ENCODE measurements around the gene RAB34.

Gene RAB34

DNA sequence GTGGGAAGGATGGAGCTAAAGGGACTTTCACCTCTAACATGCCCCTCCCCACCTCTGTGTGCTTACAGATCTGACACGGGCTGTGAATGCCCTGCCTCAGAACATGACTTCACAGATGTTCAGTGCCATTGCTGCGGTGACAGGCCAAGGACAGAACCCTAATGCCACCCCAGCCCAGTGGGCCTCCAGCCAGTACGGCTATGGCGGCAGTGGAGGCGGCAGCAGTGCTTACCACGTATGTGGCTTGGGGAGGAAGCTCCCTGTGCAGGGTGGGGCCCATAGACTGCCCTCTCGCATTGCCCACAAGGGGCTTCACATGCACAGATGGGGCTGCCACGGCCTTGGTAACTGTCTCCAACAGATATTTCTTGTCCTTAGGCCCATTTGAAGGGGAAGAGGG, 17.4 kb downstream of the RAB34 start:
- no peak overlapping the region for H3K4me3 ChIP-seq (ENCODE audit: control insufficient read depth, low read depth, low read length)
- TF ChIP-seq CTCF (conservative IDR thresholded peaks at IDR 0.05; ENCODE audit: control insufficient read depth, insufficient read depth, low read depth, low read length): no peak
- DNase-seq (ENCODE audit: low read depth): no peak

DNA sequence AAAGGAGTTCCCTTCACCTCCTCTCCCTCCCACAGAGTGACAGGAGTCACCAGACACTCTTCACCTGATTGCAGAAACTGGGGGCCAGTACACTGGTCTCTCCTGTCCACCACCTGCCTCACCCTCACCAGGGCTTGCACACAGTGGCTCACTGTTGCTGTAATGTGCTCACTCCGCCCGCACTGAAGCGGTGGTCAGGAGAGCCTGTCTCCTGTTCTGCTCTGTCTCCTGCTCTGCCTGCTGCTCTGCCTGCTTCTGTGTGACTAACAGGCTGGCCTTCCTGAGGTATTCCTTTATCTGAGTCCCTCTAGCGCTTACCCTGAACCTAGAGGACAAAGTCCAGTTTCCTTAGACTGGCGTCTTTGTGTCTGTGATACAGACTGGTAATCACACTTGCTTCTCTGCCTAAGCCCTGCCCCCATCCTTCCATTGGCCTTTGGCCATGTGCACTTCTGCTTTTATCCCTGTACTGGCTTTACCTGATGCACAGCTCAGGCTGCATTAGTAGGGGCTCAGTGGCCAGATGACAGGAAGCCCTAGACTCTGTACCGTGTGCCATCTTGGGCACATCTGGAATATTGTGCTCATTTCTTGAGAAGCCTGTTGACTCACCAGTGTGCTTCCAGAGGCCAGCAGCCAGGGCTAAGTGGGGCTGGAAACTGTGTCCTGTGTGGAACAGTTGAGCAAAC, 19.3 kb downstream of the RAB34 start:
- DNase-seq (ENCODE audit: low read depth): peak; percentile 37
- H3K4me3 ChIP-seq (ENCODE audit: control insufficient read depth, low read depth, low read length): no peak overlapping the region
- no peak for TF ChIP-seq CTCF (conservative IDR thresholded peaks at IDR 0.05; ENCODE audit: control insufficient read depth, insufficient read depth, low read depth, low read length)

DNA sequence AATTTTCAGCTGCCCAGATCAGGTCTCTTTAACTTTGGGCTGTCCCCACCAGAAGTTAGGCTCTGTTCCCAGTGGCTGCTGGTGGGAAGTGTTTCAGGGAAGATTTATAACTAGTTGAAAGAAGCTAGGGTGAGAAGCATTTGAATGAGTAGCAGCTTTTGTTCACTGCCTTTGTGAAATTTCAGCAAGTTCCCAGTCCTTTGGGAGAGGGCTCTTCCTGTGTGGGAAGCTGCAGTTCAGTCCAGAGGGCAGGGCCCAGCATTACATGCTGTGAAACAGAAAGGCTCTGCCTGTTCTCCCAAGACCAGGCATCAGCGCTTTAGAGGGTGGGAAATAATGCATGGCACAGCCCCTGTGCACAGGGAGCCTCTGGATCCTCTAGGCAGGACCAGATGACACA, 23.8 kb downstream of the RAB34 start:
- DNase-seq (ENCODE audit: low read depth): no peak
- TF ChIP-seq CTCF (conservative IDR thresholded peaks at IDR 0.05; ENCODE audit: control insufficient read depth, insufficient read depth, low read depth, low read length): no peak
- no peak overlapping the region for H3K4me3 ChIP-seq (ENCODE audit: control insufficient read depth, low read depth, low read length)

GRCh38 chr17:28689011-28689410, 28.7 kb downstream of the RAB34 start:
- no peak overlapping the region for H3K4me3 ChIP-seq (ENCODE audit: control insufficient read depth, low read depth, low read length)
- no peak for TF ChIP-seq CTCF (conservative IDR thresholded peaks at IDR 0.05; ENCODE audit: control insufficient read depth, insufficient read depth, low read depth, low read length)
- DNase-seq (ENCODE audit: low read depth): no peak

DNA sequence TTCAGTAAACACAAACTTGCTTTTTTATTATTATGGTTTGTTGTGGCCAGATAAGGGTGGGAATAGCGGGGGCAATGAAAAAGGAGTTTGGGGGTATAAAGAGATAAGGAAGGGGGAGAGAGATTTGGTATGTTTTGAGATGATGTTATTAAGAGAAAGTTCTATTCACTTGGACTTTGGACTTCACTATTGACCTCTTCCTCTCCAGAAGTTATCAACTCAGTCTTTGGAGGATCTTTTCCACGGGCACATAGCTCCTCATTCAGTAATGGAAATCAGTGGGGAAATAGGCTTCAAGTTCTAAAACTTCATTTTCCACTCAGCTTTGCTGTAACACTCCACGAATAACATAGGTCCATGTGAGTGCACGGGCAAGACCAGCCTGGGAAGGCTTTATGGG, 29.2 kb downstream of the RAB34 start:
- no peak for DNase-seq (ENCODE audit: low read depth)
- no peak for TF ChIP-seq CTCF (conservative IDR thresholded peaks at IDR 0.05; ENCODE audit: control insufficient read depth, insufficient read depth, low read depth, low read length)
- no peak overlapping the region for H3K4me3 ChIP-seq (ENCODE audit: control insufficient read depth, low read depth, low read length)

DNA sequence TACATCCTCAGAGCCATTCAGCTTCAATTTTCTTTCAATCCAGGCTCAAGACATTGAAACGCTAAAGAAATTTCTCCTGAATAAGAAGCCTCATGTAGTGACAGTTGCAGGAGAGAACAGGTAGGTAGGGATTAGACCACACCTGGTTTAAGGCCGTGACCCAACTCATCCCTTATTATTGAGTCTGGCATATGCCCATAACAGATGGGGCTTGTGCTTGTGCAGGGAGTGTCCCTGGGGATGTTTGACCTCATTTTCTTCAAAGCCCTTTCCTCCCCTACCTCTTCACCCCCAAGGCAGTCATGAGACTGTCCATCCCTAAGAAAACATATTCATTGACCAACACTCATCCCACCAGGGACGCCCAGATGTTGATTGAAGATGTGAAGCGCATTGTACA, 31.4 kb downstream of the RAB34 start:
- H3K4me3 ChIP-seq (ENCODE audit: control insufficient read depth, low read depth, low read length): no peak overlapping the region
- DNase-seq (ENCODE audit: low read depth): no peak
- TF ChIP-seq CTCF (conservative IDR thresholded peaks at IDR 0.05; ENCODE audit: control insufficient read depth, insufficient read depth, low read depth, low read length): no peak

DNA sequence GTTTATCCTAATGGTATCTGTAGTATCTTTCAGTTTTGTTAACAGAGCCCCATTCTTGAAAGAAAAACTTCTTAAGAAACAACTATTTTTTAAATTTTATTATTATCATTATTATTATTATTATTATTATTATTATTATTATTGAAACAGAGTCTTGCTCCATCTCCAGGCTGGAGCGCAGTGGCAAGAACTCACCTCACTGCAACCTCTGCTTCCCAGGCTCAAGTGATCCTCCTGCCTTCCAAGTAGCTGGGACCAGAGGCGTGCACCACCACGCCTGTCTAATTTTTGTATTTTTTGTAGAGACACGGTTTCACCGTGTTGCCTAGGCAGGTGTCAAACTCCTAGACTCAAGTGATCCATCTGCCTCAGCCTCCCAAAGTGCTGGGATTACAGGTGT, 32.3 kb downstream of the RAB34 start:
- H3K4me3 ChIP-seq (ENCODE audit: control insufficient read depth, low read depth, low read length): no peak overlapping the region
- no peak for TF ChIP-seq CTCF (conservative IDR thresholded peaks at IDR 0.05; ENCODE audit: control insufficient read depth, insufficient read depth, low read depth, low read length)
- no peak for DNase-seq (ENCODE audit: low read depth)

Data from fibroblast of mammary gland (primary cell).